ENCODE measurements around the gene VRK3. TPM values are rescaled to one million over a fixed set of nuclear protein-coding genes. Genes with fewer than 3 reads are reported as not detected.
"Not testable (repeated sequence)": the region's sequence is repeated elsewhere in the genome, so short reads cannot be mapped to it uniquely, and the experiment has no call there.

VRK3 gene
- total RNA-seq, 1 experiment from 2014 or later, result 44.4 TPM

GRCh38 chr19:49946415-49946814 lies 78.8 kb downstream of the VRK3 start:
- no peak overlapping the region for H3K27ac ChIP-seq (ENCODE audit: low read depth, low read length, poor library complexity, severe bottlenecking)
- TF ChIP-seq EZH2 (IDR thresholded peaks at IDR 0.05; ENCODE audit: borderline replicate concordance, low read depth, low read length, poor library complexity, severe bottlenecking), result no peak
- TF ChIP-seq CTCF (conservative IDR thresholded peaks at IDR 0.05; ENCODE audit: low read depth, low read length), result no peak
- no peaks in the 10 kb centered on the region for H3K36me3 ChIP-seq (ENCODE audit: insufficient read depth, low read length, poor library complexity, severe bottlenecking)
- H3K9me3 ChIP-seq (ENCODE audit: low read depth, low read length, poor library complexity, severe bottlenecking), result no peaks in the 10 kb centered on the region
- no peak overlapping the region for H3K4me3 ChIP-seq (ENCODE audit: low read depth, low read length, poor library complexity, severe bottlenecking)
- intact Hi-C loops (cut with micrococcal nuclease; ENCODE audit: unreplicated experiment), result no loop called here
- ChIA-PET CTCF (no interaction called here), POLR2A (ENCODE audit: low non-redundant PET) (no interaction called here)
- no peaks in the 10 kb centered on the region for H3K4me1 ChIP-seq (ENCODE audit: insufficient read depth, low read length, poor library complexity, severe bottlenecking)
- BruUV-seq (replicated peaks), result no TSS peak
- no peak for DNase-seq (ENCODE audit: low spot score)
- no peaks in the 10 kb centered on the region for H3K27me3 ChIP-seq (replicated peaks; ENCODE audit: insufficient read depth, low read depth, low read length, poor library complexity)

GRCh38 chr19:49944567-49944966 lies 80.6 kb downstream of the VRK3 start:
- H3K27me3 ChIP-seq (replicated peaks; ENCODE audit: insufficient read depth, low read depth, low read length, poor library complexity); CTCF ChIA-PET; BruUV-seq (replicated peaks); H3K36me3 ChIP-seq (ENCODE audit: insufficient read depth, low read length, poor library complexity, severe bottlenecking); H3K27ac ChIP-seq (ENCODE audit: low read depth, low read length, poor library complexity, severe bottlenecking); H3K4me3 ChIP-seq (ENCODE audit: low read depth, low read length, poor library complexity, severe bottlenecking); H3K4me1 ChIP-seq (ENCODE audit: insufficient read depth, low read length, poor library complexity, severe bottlenecking); H3K9me3 ChIP-seq (ENCODE audit: low read depth, low read length, poor library complexity, severe bottlenecking); POLR2A ChIA-PET (ENCODE audit: low non-redundant PET); intact Hi-C loops (cut with micrococcal nuclease; ENCODE audit: unreplicated experiment); DNase-seq (ENCODE audit: low spot score): not testable (repeated sequence)

GRCh38 chr19:49940482-49940791 lies 84.7 kb downstream of the VRK3 start:
- no peak for TF ChIP-seq EZH2 (IDR thresholded peaks at IDR 0.05; ENCODE audit: borderline replicate concordance, low read depth, low read length, poor library complexity, severe bottlenecking)
- TF ChIP-seq CTCF (conservative IDR thresholded peaks at IDR 0.05; ENCODE audit: low read depth, low read length), result no peak
- Histone ChIP-seq H3K27me3 (replicated peaks; ENCODE audit: insufficient read depth, low read depth, low read length, poor library complexity) (no peaks in the 10 kb centered on the region), H3K4me1 (ENCODE audit: insufficient read depth, low read length, poor library complexity, severe bottlenecking) (no peaks in the 10 kb centered on the region), H3K27ac (ENCODE audit: low read depth, low read length, poor library complexity, severe bottlenecking) (no peak overlapping the region), H3K9me3 (ENCODE audit: low read depth, low read length, poor library complexity, severe bottlenecking) (no peaks in the 10 kb centered on the region), H3K4me3 (ENCODE audit: low read depth, low read length, poor library complexity, severe bottlenecking) (no peak overlapping the region), H3K36me3 (ENCODE audit: insufficient read depth, low read length, poor library complexity, severe bottlenecking) (no peaks in the 10 kb centered on the region)
- ChIA-PET POLR2A (ENCODE audit: low non-redundant PET) (no interaction called here), CTCF (no interaction called here)
- BruUV-seq (replicated peaks), result no TSS peak
- intact Hi-C loops (cut with micrococcal nuclease; ENCODE audit: unreplicated experiment), result no loop called here
- DNase-seq (ENCODE audit: low spot score), result no peak

GRCh38 chr19:49939721-49940481 lies 85.3 kb downstream of the VRK3 start:
- no peaks in the 10 kb centered on the region for H3K27me3 ChIP-seq (replicated peaks; ENCODE audit: insufficient read depth, low read depth, low read length, poor library complexity)
- H3K36me3 ChIP-seq (ENCODE audit: insufficient read depth, low read length, poor library complexity, severe bottlenecking), result no peaks in the 10 kb centered on the region
- H3K4me3 ChIP-seq (ENCODE audit: low read depth, low read length, poor library complexity, severe bottlenecking), result no peak overlapping the region
- H3K27ac ChIP-seq (ENCODE audit: low read depth, low read length, poor library complexity, severe bottlenecking), result no peak overlapping the region
- POLR2A ChIA-PET (ENCODE audit: low non-redundant PET), result no interaction called here
- TF ChIP-seq EZH2 (IDR thresholded peaks at IDR 0.05; ENCODE audit: borderline replicate concordance, low read depth, low read length, poor library complexity, severe bottlenecking), result no peak
- peak; percentile 35 for TF ChIP-seq CTCF (conservative IDR thresholded peaks at IDR 0.05; ENCODE audit: low read depth, low read length)
- no peaks in the 10 kb centered on the region for H3K4me1 ChIP-seq (ENCODE audit: insufficient read depth, low read length, poor library complexity, severe bottlenecking)
- intact Hi-C loops (cut with micrococcal nuclease; ENCODE audit: unreplicated experiment), result no loop called here
- H3K9me3 ChIP-seq (ENCODE audit: low read depth, low read length, poor library complexity, severe bottlenecking), result no peaks in the 10 kb centered on the region
- CTCF ChIA-PET, result interaction anchor here (0.6 kb wide), 1 partner anchor 358 kb away, joined by 8 read pairs; no protein-coding TSS in a partner anchor
- BruUV-seq (replicated peaks), result no TSS peak
- no peak for DNase-seq (ENCODE audit: low spot score)

Measured in A673 (cell line).